ENCODE measurements around the gene ADAMTS2.

GRCh38 chr5:179257176-179257682 lies 88.0 kb downstream of the ADAMTS2 start:
- TF ChIP-seq CTCF (conservative IDR thresholded peaks at IDR 0.05) (no peak), ZFX (IDR thresholded peaks at IDR 0.05) (no peak)
